Heart left ventricle (tissue), 13 donors: ENCODE measurements around the gene GATAD2A.

ENCODE experiments used
- CTCF ChIP-seq, 12 donors: fragments of 200-600 bp; sonication (generic) in 4 of 12; IDR thresholded peaks; one replicate each; pipeline versions ENCODE4 v1.5.0 to v1.8.0; 2018 to 2022; ENCODE audit warnings: antibody characterized with exemption in 12 of 12, mild to moderate bottlenecking in 5 of 12
- POLR2A ChIP-seq, 2 donors: fragments of 450-650 bp; IDR thresholded peaks; one replicate each; pipeline ENCODE4 v1.6.1; 2017; ENCODE audit warnings: antibody characterized with exemption in 2 of 2, mild to moderate bottlenecking in 2 of 2, moderate library complexity in 2 of 2
- donor health status: ischemic (EF 13 %, LVEDD 7.1; RV severe dilation, severe dysfunction).
- donor health status: DM: no; HTN: yes; CAD: no.
- donor health status: DM: no; HTN: no; CAD: no.
- donor health status: ischemic (EF 25% LVEDD 6.9; RV normal size, moderate dysfunction).
- donor health status: ischemic (EF 25% LVEDD 5.7; RV mildly dilated, moderate dysfunction).
- donor health status: ischemic (EF 35%, LVEDD 5.7; RV mildly dilated, moderate dysfunction).
- donor health status: nonischemic (EF 11% LVEDD 7.7; RV severe dilation, severe dysfunction).
- donor health status: DM: yes; HTN: yes; CAD: no.
- donor health status: PGD.
- donor health status: ischemic (EF 29% LVEDD 5.4; RV normal size, mild dysfunction).
- donor health status: nonischemic (EF 23%, LVEDD 6.1; RV moderate dilation, normal function).

- TF ChIP-seq CTCF (IDR thresholded peaks at IDR 0.05) (no peak), POLR2A (IDR thresholded peaks at IDR 0.05) (no peak)
Observed at GRCh38 chr19:19485998-19486290, 80.5 kb downstream of the GATAD2A start.
